Measurements from ENCODE around the gene TRIM45. TPM values are rescaled to one million over a fixed set of nuclear protein-coding genes. Genes with fewer than 3 reads are reported as not detected.
"Not testable (repeated sequence)": the region's sequence is repeated elsewhere in the genome, so short reads cannot be mapped to it uniquely, and the experiment has no call there.

The TRIM45 gene
- total RNA-seq, 1 donor from 2014 or later = 1.2 TPM

GRCh38 chr1:117135329-117135728, 13.8 kb upstream of the TRIM45 start:
- intact Hi-C loops (cut with micrococcal nuclease) = no loop called here

GRCh38 chr1:117130526-117130925, 9.0 kb upstream of the TRIM45 start:
- intact Hi-C loops (cut with micrococcal nuclease) = no loop called here

- intact Hi-C loops (cut with micrococcal nuclease) = loop anchor here (2.0 to 10.0 kb wide), 2 partner anchors 536 to 554 kb away; no protein-coding TSS in a partner anchor
Measured at GRCh38 chr1:117128323-117129079, 7.0 kb upstream of the TRIM45 start.

- intact Hi-C loops (cut with micrococcal nuclease) = loop anchor here (2.0 to 10.0 kb wide), 2 partner anchors 537 to 553 kb away; no protein-coding TSS in a partner anchor
Measured at GRCh38 chr1:117127795-117128194, 6.2 kb upstream of the TRIM45 start.

- intact Hi-C loops (cut with micrococcal nuclease) = loop anchor here (5.0 to 10.0 kb wide), 3 partner anchors 243 to 540 kb away; partner anchors contain the start of gene MAN1A2
Measured at GRCh38 chr1:117124661-117125060, 3.1 kb upstream of the TRIM45 start.

- intact Hi-C loops (cut with micrococcal nuclease) = loop anchor here (5.0 to 10.0 kb wide), 3 partner anchors 244 to 542 kb away; partner anchors contain the start of gene MAN1A2
Measured at GRCh38 chr1:117123274-117123673, 1.7 kb upstream of the TRIM45 start.

- intact Hi-C loops (cut with micrococcal nuclease) = loop anchor here (5.0 to 10.0 kb wide), 3 partner anchors 245 to 542 kb away; partner anchors contain the start of gene MAN1A2
Measured at GRCh38 chr1:117122330-117123025, 929 bp upstream of the TRIM45 start.

- intact Hi-C loops (cut with micrococcal nuclease) = loop anchor here (2.0 to 10.0 kb wide), 4 partner anchors 60 to 544 kb away; partner anchors contain the start of genes MAN1A2 and TTF2
Measured at GRCh38 chr1:117120774-117121588, 568 bp downstream of the TRIM45 start.

- intact Hi-C loops (cut with micrococcal nuclease) = not testable (repeated sequence)
Measured at GRCh38 chr1:117119144-117119543, 2.4 kb downstream of the TRIM45 start.

GRCh38 chr1:117118137-117118536, 3.4 kb downstream of the TRIM45 start:
- intact Hi-C loops (cut with micrococcal nuclease) = no loop called here

- intact Hi-C loops (cut with micrococcal nuclease) = no loop called here
Measured at GRCh38 chr1:117117697-117118096, 3.9 kb downstream of the TRIM45 start.

- intact Hi-C loops (cut with micrococcal nuclease) = no loop called here
Measured at GRCh38 chr1:117116784-117117130, 4.8 kb downstream of the TRIM45 start.

GRCh38 chr1:117116090-117116783, 5.3 kb downstream of the TRIM45 start:
- intact Hi-C loops (cut with micrococcal nuclease) = no loop called here

GRCh38 chr1:117114877-117115276, 6.7 kb downstream of the TRIM45 start:
- intact Hi-C loops (cut with micrococcal nuclease) = no loop called here

- intact Hi-C loops (cut with micrococcal nuclease) = no loop called here
Measured at GRCh38 chr1:117113199-117113598, 8.3 kb downstream of the TRIM45 start.

- intact Hi-C loops (cut with micrococcal nuclease) = no loop called here
Measured at GRCh38 chr1:117112047-117112717, 9.4 kb downstream of the TRIM45 start.

GRCh38 chr1:117110774-117111173, 10.8 kb downstream of the TRIM45 start:
- intact Hi-C loops (cut with micrococcal nuclease) = no loop called here

GRCh38 chr1:117107364-117107763, 14.2 kb downstream of the TRIM45 start:
- intact Hi-C loops (cut with micrococcal nuclease) = no loop called here

- intact Hi-C loops (cut with micrococcal nuclease) = no loop called here
Measured at GRCh38 chr1:117106478-117106877, 15.1 kb downstream of the TRIM45 start.

- intact Hi-C loops (cut with micrococcal nuclease) = no loop called here
Measured at GRCh38 chr1:117105722-117106121, 15.8 kb downstream of the TRIM45 start.
